Measurements from ENCODE around the gene CMBL.
A peak's percentile ranks its signal among the peaks of the same experiment; 100 is the strongest.
"Not testable (repeated sequence)": the region's sequence is repeated elsewhere in the genome, so short reads cannot be mapped to it uniquely, and the experiment has no call there.

Gene CMBL

GRCh38 chr5:10290438-10290837 lies 17.3 kb downstream of the CMBL start:
- Histone ChIP-seq H3K4me1 (peaks cover 9% of the 10 kb centered on the region), H3K27me3 (no peaks in the 10 kb centered on the region), H3K4me3 (ENCODE audit: low read depth, low read length) (no peak overlapping the region), H3K36me3 (no peaks in the 10 kb centered on the region), H3K9me3 (no peaks in the 10 kb centered on the region)
- DNase-seq = no peak
- TF ChIP-seq CTCF (IDR thresholded peaks at IDR 0.05; ENCODE audit: low read depth, low read length) = no peak

DNA sequence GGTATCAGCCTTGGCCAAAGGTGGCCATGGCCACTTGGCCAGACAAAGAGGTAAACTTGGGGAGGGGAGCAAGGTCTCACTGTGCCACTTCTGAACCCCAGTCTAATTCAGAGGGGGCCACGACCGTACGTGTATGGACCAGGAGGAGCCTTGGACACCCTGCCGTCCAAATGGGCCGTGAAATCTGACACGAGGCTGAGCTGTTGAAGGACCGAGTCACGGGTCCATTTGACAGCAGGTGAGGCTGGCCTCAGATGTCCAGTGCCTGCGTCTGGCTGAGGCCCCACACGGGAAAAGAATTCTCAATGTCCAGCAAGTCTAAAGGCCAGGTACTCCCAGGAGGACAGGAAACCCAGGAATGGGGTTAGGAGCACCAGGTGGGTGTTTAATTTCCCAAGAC lies 17.7 kb downstream of the CMBL start:
- H3K9me3 ChIP-seq = no peaks in the 10 kb centered on the region
- no peak for TF ChIP-seq CTCF (IDR thresholded peaks at IDR 0.05; ENCODE audit: low read depth, low read length)
- no peaks in the 10 kb centered on the region for H3K36me3 ChIP-seq
- no peak overlapping the region for H3K4me3 ChIP-seq (ENCODE audit: low read depth, low read length)
- no peak for DNase-seq
- no peaks in the 10 kb centered on the region for H3K27me3 ChIP-seq
- peaks cover 9% of the 10 kb centered on the region for H3K4me1 ChIP-seq

- Histone ChIP-seq H3K9me3 (no peaks in the 10 kb centered on the region), H3K27me3 (no peaks in the 10 kb centered on the region), H3K4me3 (ENCODE audit: low read depth, low read length) (no peak overlapping the region), H3K4me1 (peaks cover 10% of the 10 kb centered on the region), H3K36me3 (no peaks in the 10 kb centered on the region)
- DNase-seq = peak; percentile 27
- no peak for TF ChIP-seq CTCF (IDR thresholded peaks at IDR 0.05; ENCODE audit: low read depth, low read length)
Observed at GRCh38 chr5:10289353-10289752, 18.3 kb downstream of the CMBL start.

DNA sequence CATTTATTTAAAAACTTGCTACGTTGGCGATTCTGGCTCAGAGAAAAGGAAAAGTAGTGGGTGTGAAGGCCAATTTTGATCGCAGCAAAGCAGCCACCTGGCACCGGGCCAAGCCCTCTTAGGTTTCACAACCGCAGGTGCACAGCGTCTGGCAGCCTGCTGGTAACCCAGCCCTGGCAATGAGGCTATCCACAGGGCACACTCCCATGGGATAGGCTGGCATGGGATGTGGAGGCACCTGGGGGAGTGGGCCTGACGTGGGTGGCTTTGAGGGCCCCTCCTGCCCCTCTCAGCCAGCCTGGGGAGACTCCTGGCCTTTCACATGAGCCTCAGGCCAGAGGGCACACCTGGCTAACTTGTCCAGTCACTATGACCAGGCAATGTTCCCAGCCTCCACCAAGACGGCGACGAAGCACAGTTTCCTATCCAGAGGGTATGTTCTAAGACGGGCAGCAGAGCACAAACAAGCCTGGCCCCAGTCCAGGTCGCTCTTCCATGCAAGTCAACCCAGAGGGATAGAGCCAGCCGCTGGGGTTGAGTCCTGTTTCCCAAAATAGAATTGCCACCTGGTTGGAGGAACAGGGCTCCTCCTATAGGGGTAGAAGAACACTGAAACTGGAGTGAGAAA lies 19.0 kb downstream of the CMBL start:
- TF ChIP-seq CTCF (IDR thresholded peaks at IDR 0.05; ENCODE audit: low read depth, low read length) = no peak; the same call in 1 of the 2 replicates
- no peak overlapping the region for H3K4me3 ChIP-seq (ENCODE audit: low read depth, low read length)
- no peaks in the 10 kb centered on the region for H3K36me3 ChIP-seq
- H3K4me1 ChIP-seq = peaks cover 13% of the 10 kb centered on the region
- no peaks in the 10 kb centered on the region for H3K27me3 ChIP-seq
- DNase-seq = peak; percentile 76
- H3K9me3 ChIP-seq = no peaks in the 10 kb centered on the region

- H3K27me3 ChIP-seq = no peaks in the 10 kb centered on the region
- H3K36me3 ChIP-seq = no peaks in the 10 kb centered on the region
- peaks cover 13% of the 10 kb centered on the region for H3K4me1 ChIP-seq
- TF ChIP-seq CTCF (IDR thresholded peaks at IDR 0.05; ENCODE audit: low read depth, low read length) = no peak
- DNase-seq = no peak
- H3K9me3 ChIP-seq = no peaks in the 10 kb centered on the region
- H3K4me3 ChIP-seq (ENCODE audit: low read depth, low read length) = no peak overlapping the region
Observed at GRCh38 chr5:10286862-10287227, 20.9 kb downstream of the CMBL start.

GRCh38 chr5:10286162-10286861 lies 21.4 kb downstream of the CMBL start:
- H3K4me3 ChIP-seq (ENCODE audit: low read depth, low read length) = no peak overlapping the region
- TF ChIP-seq CTCF (IDR thresholded peaks at IDR 0.05; ENCODE audit: low read depth, low read length) = no peak
- no peak for DNase-seq
- no peaks in the 10 kb centered on the region for H3K36me3 ChIP-seq
- H3K9me3 ChIP-seq = no peaks in the 10 kb centered on the region
- peaks cover 13% of the 10 kb centered on the region for H3K4me1 ChIP-seq
- H3K27me3 ChIP-seq = no peaks in the 10 kb centered on the region

GRCh38 chr5:10285362-10285761 lies 22.3 kb downstream of the CMBL start:
- peaks cover 13% of the 10 kb centered on the region for H3K4me1 ChIP-seq
- H3K9me3 ChIP-seq; H3K4me3 ChIP-seq (ENCODE audit: low read depth, low read length); H3K36me3 ChIP-seq; H3K27me3 ChIP-seq; DNase-seq: not testable (repeated sequence)
